GM21381 (cell line): ENCODE data around the gene POU2F2.

Source experiments
- ATAC-seq: cut with Tn5 transposase; IDR thresholded peaks from one replicate; pipeline ENCODE4 v1.9.1; 2021; ENCODE audit warnings: mild to moderate bottlenecking, moderate library complexity; ENCODE audit not compliant: unreplicated experiment

Gene POU2F2

GRCh38 chr19:42081584-42082203, 50.6 kb downstream of the POU2F2 start:
- no peak for ATAC-seq

GRCh38 chr19:42080764-42081375, 51.4 kb downstream of the POU2F2 start:
- no peak for ATAC-seq

GRCh38 chr19:42079886-42080763, 52.1 kb downstream of the POU2F2 start:
- ATAC-seq: no peak

- no peak for ATAC-seq
Measured at GRCh38 chr19:42079276-42079669, 53.0 kb downstream of the POU2F2 start.

- ATAC-seq: no peak
Measured at GRCh38 chr19:42078538-42079275, 53.5 kb downstream of the POU2F2 start.

GRCh38 chr19:42078058-42078457, 54.2 kb downstream of the POU2F2 start:
- ATAC-seq: no peak

- ATAC-seq: no peak
Measured at GRCh38 chr19:42076380-42076944, 55.8 kb downstream of the POU2F2 start.

- peak; percentile 93 for ATAC-seq
Measured at GRCh38 chr19:42075616-42076379, 56.4 kb downstream of the POU2F2 start, which contains the start of gene ZNF574. Gene ZNF574, plus strand, starts transcription at chr19:42076166. Its CDS starts 2,441 bp downstream, at chr19:42078607.

- no peak for ATAC-seq
Measured at GRCh38 chr19:42075364-42075615, 57.0 kb downstream of the POU2F2 start.

- ATAC-seq: no peak
Measured at GRCh38 chr19:42074513-42075363, 57.5 kb downstream of the POU2F2 start.

- no peak for ATAC-seq
Measured at GRCh38 chr19:42071247-42071646, 61.0 kb downstream of the POU2F2 start.

GRCh38 chr19:42069619-42070351, 62.5 kb downstream of the POU2F2 start, which contains the start of gene GRIK5:
Gene GRIK5, minus strand, starts transcription at chr19:42070206. Its CDS starts 4,436 bp downstream, at chr19:42065770.
- ATAC-seq: no peak

GRCh38 chr19:42068756-42069571, 63.3 kb downstream of the POU2F2 start:
- no peak for ATAC-seq

GRCh38 chr19:42068361-42068755, 63.9 kb downstream of the POU2F2 start:
- no peak for ATAC-seq

GRCh38 chr19:42067315-42067888, 64.8 kb downstream of the POU2F2 start:
- no peak for ATAC-seq

GRCh38 chr19:42066075-42066754, 66.0 kb downstream of the POU2F2 start:
- ATAC-seq: no peak

- ATAC-seq: no peak
Measured at GRCh38 chr19:42065511-42065910, 66.7 kb downstream of the POU2F2 start.
